GM12878 (cell line): Measurements from ENCODE around the gene LINGO1. TPM values are rescaled to one million over a fixed set of nuclear protein-coding genes. Genes with fewer than 3 reads are reported as not detected.

ENCODE experiments used
- ATAC-seq: fragments of 200-7000 bp; cut with Tn5 transposase; 3 replicates; pipeline ENCODE4 v1.9.1; 2020; ENCODE audit warnings: mild to moderate bottlenecking, moderate library complexity
- BruUV-seq: library from RNA; stranded (reverse); fragments of 400-500 nt; replicated peaks from 2 replicates; lab custom pipeline; 2021; lab: Mats Ljungman, UMichigan
- CTCF ChIA-PET: fragments of 300-600 bp; sonication (Branson Sonifier 250); formaldehyde crosslinking; extraction: SDS; loops from one replicate; lab custom pipeline; 2021; ENCODE audit warnings: inconsistent platforms; lab: Yijun Ruan, JAX
- POLR2A ChIA-PET: fragments of 350-600 bp; formaldehyde crosslinking; extraction: SDS; loops from one replicate; lab custom pipeline; 2021; ENCODE audit warnings: inconsistent platforms; lab: Charles Lee
- RAD21 ChIA-PET: fragments of 300-600 bp; sonication (Branson Sonifier 250); formaldehyde crosslinking; loops from one replicate; lab custom pipeline; 2023; ENCODE audit warnings: antibody characterized with exemption; ENCODE audit not compliant: unreplicated experiment; lab: Charles Lee
- SMC1A ChIA-PET: fragments of 300-600 bp; sonication (Branson Sonifier 250); formaldehyde crosslinking; loops from one replicate; lab custom pipeline; 2023; ENCODE audit not compliant: unreplicated experiment, uncharacterized antibody; lab: Charles Lee
- DNase-seq: peaks from one replicate; pipeline ENCODE4 v3.0.0-alpha.2; 2011; ENCODE audit warnings: low read depth, low spot score
- FAIRE-seq: peaks from 3 replicates; lab custom pipeline; 2011; peaks lifted over from hg19 to GRCh38; lab: Jason Lieb, UNC
- H2AFZ ChIP-seq: 2 replicates; pipeline ENCODE4 v1.6.0; 2011; ENCODE audit warnings: low read depth, low read length, control low read depth; ENCODE audit not compliant: control insufficient read depth
- H3K27ac ChIP-seq: 2 replicates; pipeline ENCODE4 v1.5.1; 2011; ENCODE audit warnings: control low read depth; ENCODE audit not compliant: control insufficient read depth, insufficient read depth
- H3K27me3 ChIP-seq, 2 experiments: replicated peaks in 1 of 2; 2 replicates each; pipeline versions ENCODE4 v1.6.0 to v1.6.1; 2011; ENCODE audit warnings: low read length in 1 of 2; ENCODE audit not compliant: control insufficient read depth in 2 of 2, insufficient read depth in 2 of 2
- H3K36me3 ChIP-seq, 2 experiments: 2 replicates each; pipeline ENCODE4 v1.5.1; 2011; ENCODE audit warnings: low read length in 1 of 2; ENCODE audit not compliant: control insufficient read depth in 2 of 2, insufficient read depth in 2 of 2
- H3K4me1 ChIP-seq: 2 replicates; pipeline ENCODE4 v1.6.1; 2011; ENCODE audit warnings: mild to moderate bottlenecking, low read length, moderate library complexity, mixed read lengths; ENCODE audit not compliant: control insufficient read depth, insufficient read depth
- H3K4me2 ChIP-seq: 2 replicates; pipeline ENCODE4 v1.6.0; 2011; ENCODE audit warnings: control low read depth; ENCODE audit not compliant: control insufficient read depth, insufficient read depth
- H3K4me3 ChIP-seq: fragments of 200-600 bp; sonication (generic); 2 replicates; pipeline ENCODE4 v1.5.1; 2016
- H3K79me2 ChIP-seq: 2 replicates; pipeline ENCODE4 v1.6.0; 2011; ENCODE audit warnings: low read length; ENCODE audit not compliant: control insufficient read depth, insufficient read depth
- H3K9ac ChIP-seq: 2 replicates; pipeline ENCODE4 v1.8.0; 2011; ENCODE audit warnings: low read length, control low read depth, mixed read lengths; ENCODE audit not compliant: control insufficient read depth, insufficient read depth
- H3K9me3 ChIP-seq: replicated peaks from 3 replicates; pipeline ENCODE4 v1.5.1; 2011; ENCODE audit warnings: mild to moderate bottlenecking, low read length; ENCODE audit not compliant: control insufficient read depth, insufficient read depth
- H4K20me1 ChIP-seq: 2 replicates; pipeline ENCODE4 v1.6.0; 2011; ENCODE audit not compliant: control insufficient read depth, insufficient read depth
- CREB1 ChIP-seq: IDR thresholded peaks from 2 replicates; pipeline ENCODE4 v1.6.1; 2012; ENCODE audit warnings: low read depth, mild to moderate bottlenecking, inconsistent platforms
- HDAC6 ChIP-seq: fragments of 200-600 bp; sonication (generic); IDR thresholded peaks from one replicate; pipeline ENCODE4 v1.8.0; 2017; ENCODE audit warnings: antibody characterized with exemption; ENCODE audit not compliant: unreplicated experiment
- IKZF1 ChIP-seq: fragments of 450-650 bp; conservative IDR thresholded peaks from 2 replicates; pipeline ENCODE4 v1.6.1; 2017; ENCODE audit warnings: antibody characterized with exemption, mild to moderate bottlenecking
- MTA2 ChIP-seq: fragments of 450-650 bp; IDR thresholded peaks from 2 replicates; pipeline ENCODE4 v1.6.1; 2016; ENCODE audit warnings: low read depth, mild to moderate bottlenecking, moderate library complexity
- PML ChIP-seq: IDR thresholded peaks from 2 replicates; pipeline ENCODE4 v1.6.1; 2012; ENCODE audit warnings: low read length, inconsistent platforms
- RAD21 ChIP-seq: IDR thresholded peaks from 2 replicates; pipeline ENCODE4 v1.6.1; 2011; ENCODE audit warnings: mild to moderate bottlenecking, low read depth, low read length, moderate library complexity; ENCODE audit not compliant: insufficient read depth
- RAD51 ChIP-seq: fragments of 450-650 bp; IDR thresholded peaks from 2 replicates; pipeline ENCODE4 v1.6.1; 2016; ENCODE audit warnings: moderate library complexity, mild to moderate bottlenecking, inconsistent platforms
- SREBF2 ChIP-seq: IDR thresholded peaks from 2 replicates; pipeline ENCODE4 v1.6.1; 2012; ENCODE audit warnings: mild to moderate bottlenecking, low read length
- WGBS: methylation state at CpG from one replicate; pipeline ENCODE4 v1.1.6; 2016; ENCODE audit warnings: low lambda C conversion rate; ENCODE audit not compliant: insufficient replicate concordance, insufficient coverage; ENCODE audit errors: missing lambda C conversion rate; 5-methylcytosine and 5-hydroxymethylcytosine counted together
- in situ Hi-C: fragments of 300-500 bp; cut with MboI; formaldehyde crosslinking; loops from 9 replicates; pipeline ENCODE4 v1.14.3; 2018; ENCODE audit warnings: mixed read lengths
- intact Hi-C: fragments of 100-400 bp; cut with micrococcal nuclease; formaldehyde crosslinking; loops from one replicate; pipeline ENCODE4 v1.14.2; 2022; ENCODE audit not compliant: unreplicated experiment
- polyA plus RNA-seq, 11 experiments: library from polyadenylated mRNA; depleted of rRNA in 4 of 11; unstranded in 6 of 11; stranded (reverse) in 5 of 11; fragments of >200 nt; fragmentation: Nextera tagmentation in 4 of 11; fragmentation: Illumina TruSeq in 1 of 11; extraction: Ambion mirVana in 4 of 11; extraction: Trizol in 1 of 11; gene quantifications; 1 replicate in 1 of 11; 2 replicates in 10 of 11; pipeline versions ENCODE4 v1.2.1 to v1.2.3, GENCODE V29; 2011 to 2016; ENCODE audit warnings: inconsistent platforms in 2 of 11, missing spikeins in 2 of 11, low read depth in 1 of 11
- total RNA-seq, 4 experiments: library from RNA; depleted of rRNA in 3 of 4; stranded (reverse); fragments of >200 nt in 3 of 4; fragmentation: Illumina TruSeq in 1 of 4; extraction: Trizol in 1 of 4; gene quantifications; 2 replicates each; pipeline versions ENCODE4 v1.2.1 to v1.2.3, GENCODE V29; 2013 to 2021
- TF ChIP-seq, protein P1 (sequence below): fragments of 450-650 bp; IDR thresholded peaks from 2 replicates; pipeline ENCODE4 v1.6.1; 2018; ENCODE audit warnings: borderline replicate concordance, mild to moderate bottlenecking; ENCODE audit not compliant: partially characterized antibody
- TF ChIP-seq, protein P2 (sequence below): IDR thresholded peaks from 2 replicates; pipeline ENCODE4 v1.6.1; 2012; ENCODE audit warnings: low read depth, low read length, improper control_type of control experiment
- TF ChIP-seq, protein P3 (sequence below): fragments of 450-650 bp; IDR thresholded peaks from 2 replicates; pipeline ENCODE4 v1.6.1; 2016; ENCODE audit warnings: mild to moderate bottlenecking
- TF ChIP-seq, protein P4 (sequence below): IDR thresholded peaks from 2 replicates; pipeline ENCODE4 v1.6.1; 2012; ENCODE audit warnings: low read depth, low read length, improper control_type of control experiment
- TF ChIP-seq, protein P5 (sequence below): fragments of 450-650 bp; IDR thresholded peaks from 2 replicates; pipeline ENCODE4 v1.6.1; 2017; ENCODE audit warnings: mild to moderate bottlenecking
- TF ChIP-seq, protein P6 (sequence below): fragments of 150-350 bp; IDR thresholded peaks from 2 replicates; pipeline ENCODE4 v1.6.1; 2016; ENCODE audit warnings: low read depth, low read length

LINGO1 gene
- total and polyA plus RNA-seq, 10 of the 15 experiments (the other 5 are each of a cell fraction or from before 2014, with no cell fraction given): 0.04 to 3.9 (median 0.17) TPM; not detected in 6

DNA sequence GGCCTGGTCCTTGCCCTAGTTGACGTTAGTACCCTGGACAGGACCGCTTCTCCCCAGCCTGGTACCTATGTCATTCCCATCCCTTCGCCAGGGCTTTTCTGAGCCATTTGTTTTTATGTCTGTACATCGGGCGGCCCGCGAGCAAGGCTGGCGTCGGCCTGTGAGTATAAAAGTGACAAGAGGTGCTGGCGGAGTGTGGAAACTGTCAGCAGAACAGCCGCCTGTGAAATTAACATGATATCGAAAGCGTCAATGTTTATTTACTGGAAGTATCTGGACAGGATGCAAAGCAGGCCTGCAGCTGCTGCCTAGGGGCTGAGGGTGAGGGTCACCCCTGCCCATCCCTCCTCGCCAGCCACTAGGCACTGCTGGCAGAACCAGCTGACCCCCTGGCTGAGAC lies 33.4 kb downstream of the LINGO1 start:
- WGBS: 82% methylated on average over 14 of the region's 14 CpGs
- Histone ChIP-seq H3K27me3 (no peaks in the 10 kb centered on the region; a peak in 1 of 4 replicates), H3K79me2 (no peaks in the 10 kb centered on the region), H3K36me3 (no peaks in the 10 kb centered on the region), H3K4me2 (no peak overlapping the region), H3K9ac (no peak overlapping the region), H4K20me1 (no peaks in the 10 kb centered on the region), H3K4me3 (no peak overlapping the region), H3K27ac (no peak overlapping the region), H2AFZ (peak overlapping the region; percentile 19; the same call in 1 of the 2 replicates), H3K9me3 (no peaks in the 10 kb centered on the region), H3K4me1 (no peaks in the 10 kb centered on the region)
- ATAC-seq: no peak
- ChIA-PET SMC1A (interaction anchor here (0.7 kb wide), 1 partner anchor 18 kb away, joined by 4 read pairs; no protein-coding TSS in a partner anchor), CTCF (interaction anchor here (0.9 to 1.0 kb wide), 2 partner anchors 18 to 497 kb away, joined by 3 to 4 read pairs; no protein-coding TSS in a partner anchor), POLR2A (no interaction called here), RAD21 (interaction anchor here (0.9 kb wide), 1 partner anchor 10 kb away, joined by 3 read pairs; no protein-coding TSS in a partner anchor)
- intact Hi-C loops: no loop called here
- FAIRE-seq: no peak
- no peak for DNase-seq
- in situ Hi-C loops: no loop called here
- no TSS peak for BruUV-seq
- TF ChIP-seq, protein P1, sequence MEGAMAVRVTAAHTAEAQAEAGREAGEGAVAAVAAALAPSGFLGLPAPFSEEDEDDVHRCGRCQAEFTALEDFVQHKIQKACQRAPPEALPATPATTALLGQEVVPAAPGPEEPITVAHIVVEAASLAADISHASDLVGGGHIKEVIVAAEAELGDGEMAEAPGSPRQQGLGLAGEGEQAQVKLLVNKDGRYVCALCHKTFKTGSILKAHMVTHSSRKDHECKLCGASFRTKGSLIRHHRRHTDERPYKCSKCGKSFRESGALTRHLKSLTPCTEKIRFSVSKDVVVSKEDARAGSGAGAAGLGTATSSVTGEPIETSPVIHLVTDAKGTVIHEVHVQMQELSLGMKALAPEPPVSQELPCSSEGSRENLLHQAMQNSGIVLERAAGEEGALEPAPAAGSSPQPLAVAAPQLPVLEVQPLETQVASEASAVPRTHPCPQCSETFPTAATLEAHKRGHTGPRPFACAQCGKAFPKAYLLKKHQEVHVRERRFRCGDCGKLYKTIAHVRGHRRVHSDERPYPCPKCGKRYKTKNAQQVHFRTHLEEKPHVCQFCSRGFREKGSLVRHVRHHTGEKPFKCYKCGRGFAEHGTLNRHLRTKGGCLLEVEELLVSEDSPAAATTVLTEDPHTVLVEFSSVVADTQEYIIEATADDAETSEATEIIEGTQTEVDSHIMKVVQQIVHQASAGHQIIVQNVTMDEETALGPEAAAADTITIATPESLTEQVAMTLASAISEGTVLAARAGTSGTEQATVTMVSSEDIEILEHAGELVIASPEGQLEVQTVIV: no peak
- TF ChIP-seq RAD51 (no peak), HDAC6 (no peak), IKZF1 (no peak), PML (no peak), SREBF2 (no peak), MTA2 (no peak), CREB1 (no peak), RAD21 (no peak)
- TF ChIP-seq, protein P2, sequence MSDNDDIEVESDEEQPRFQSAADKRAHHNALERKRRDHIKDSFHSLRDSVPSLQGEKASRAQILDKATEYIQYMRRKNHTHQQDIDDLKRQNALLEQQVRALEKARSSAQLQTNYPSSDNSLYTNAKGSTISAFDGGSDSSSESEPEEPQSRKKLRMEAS: no peak
- TF ChIP-seq, protein P3, sequence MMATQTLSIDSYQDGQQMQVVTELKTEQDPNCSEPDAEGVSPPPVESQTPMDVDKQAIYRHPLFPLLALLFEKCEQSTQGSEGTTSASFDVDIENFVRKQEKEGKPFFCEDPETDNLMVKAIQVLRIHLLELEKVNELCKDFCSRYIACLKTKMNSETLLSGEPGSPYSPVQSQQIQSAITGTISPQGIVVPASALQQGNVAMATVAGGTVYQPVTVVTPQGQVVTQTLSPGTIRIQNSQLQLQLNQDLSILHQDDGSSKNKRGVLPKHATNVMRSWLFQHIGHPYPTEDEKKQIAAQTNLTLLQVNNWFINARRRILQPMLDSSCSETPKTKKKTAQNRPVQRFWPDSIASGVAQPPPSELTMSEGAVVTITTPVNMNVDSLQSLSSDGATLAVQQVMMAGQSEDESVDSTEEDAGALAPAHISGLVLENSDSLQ: no peak
- TF ChIP-seq, protein P4, sequence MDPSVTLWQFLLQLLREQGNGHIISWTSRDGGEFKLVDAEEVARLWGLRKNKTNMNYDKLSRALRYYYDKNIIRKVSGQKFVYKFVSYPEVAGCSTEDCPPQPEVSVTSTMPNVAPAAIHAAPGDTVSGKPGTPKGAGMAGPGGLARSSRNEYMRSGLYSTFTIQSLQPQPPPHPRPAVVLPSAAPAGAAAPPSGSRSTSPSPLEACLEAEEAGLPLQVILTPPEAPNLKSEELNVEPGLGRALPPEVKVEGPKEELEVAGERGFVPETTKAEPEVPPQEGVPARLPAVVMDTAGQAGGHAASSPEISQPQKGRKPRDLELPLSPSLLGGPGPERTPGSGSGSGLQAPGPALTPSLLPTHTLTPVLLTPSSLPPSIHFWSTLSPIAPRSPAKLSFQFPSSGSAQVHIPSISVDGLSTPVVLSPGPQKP: no peak
- TF ChIP-seq, protein P5, sequence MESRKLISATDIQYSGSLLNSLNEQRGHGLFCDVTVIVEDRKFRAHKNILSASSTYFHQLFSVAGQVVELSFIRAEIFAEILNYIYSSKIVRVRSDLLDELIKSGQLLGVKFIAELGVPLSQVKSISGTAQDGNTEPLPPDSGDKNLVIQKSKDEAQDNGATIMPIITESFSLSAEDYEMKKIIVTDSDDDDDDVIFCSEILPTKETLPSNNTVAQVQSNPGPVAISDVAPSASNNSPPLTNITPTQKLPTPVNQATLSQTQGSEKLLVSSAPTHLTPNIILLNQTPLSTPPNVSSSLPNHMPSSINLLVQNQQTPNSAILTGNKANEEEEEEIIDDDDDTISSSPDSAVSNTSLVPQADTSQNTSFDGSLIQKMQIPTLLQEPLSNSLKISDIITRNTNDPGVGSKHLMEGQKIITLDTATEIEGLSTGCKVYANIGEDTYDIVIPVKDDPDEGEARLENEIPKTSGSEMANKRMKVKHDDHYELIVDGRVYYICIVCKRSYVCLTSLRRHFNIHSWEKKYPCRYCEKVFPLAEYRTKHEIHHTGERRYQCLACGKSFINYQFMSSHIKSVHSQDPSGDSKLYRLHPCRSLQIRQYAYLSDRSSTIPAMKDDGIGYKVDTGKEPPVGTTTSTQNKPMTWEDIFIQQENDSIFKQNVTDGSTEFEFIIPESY: no peak
- TF ChIP-seq, protein P6, sequence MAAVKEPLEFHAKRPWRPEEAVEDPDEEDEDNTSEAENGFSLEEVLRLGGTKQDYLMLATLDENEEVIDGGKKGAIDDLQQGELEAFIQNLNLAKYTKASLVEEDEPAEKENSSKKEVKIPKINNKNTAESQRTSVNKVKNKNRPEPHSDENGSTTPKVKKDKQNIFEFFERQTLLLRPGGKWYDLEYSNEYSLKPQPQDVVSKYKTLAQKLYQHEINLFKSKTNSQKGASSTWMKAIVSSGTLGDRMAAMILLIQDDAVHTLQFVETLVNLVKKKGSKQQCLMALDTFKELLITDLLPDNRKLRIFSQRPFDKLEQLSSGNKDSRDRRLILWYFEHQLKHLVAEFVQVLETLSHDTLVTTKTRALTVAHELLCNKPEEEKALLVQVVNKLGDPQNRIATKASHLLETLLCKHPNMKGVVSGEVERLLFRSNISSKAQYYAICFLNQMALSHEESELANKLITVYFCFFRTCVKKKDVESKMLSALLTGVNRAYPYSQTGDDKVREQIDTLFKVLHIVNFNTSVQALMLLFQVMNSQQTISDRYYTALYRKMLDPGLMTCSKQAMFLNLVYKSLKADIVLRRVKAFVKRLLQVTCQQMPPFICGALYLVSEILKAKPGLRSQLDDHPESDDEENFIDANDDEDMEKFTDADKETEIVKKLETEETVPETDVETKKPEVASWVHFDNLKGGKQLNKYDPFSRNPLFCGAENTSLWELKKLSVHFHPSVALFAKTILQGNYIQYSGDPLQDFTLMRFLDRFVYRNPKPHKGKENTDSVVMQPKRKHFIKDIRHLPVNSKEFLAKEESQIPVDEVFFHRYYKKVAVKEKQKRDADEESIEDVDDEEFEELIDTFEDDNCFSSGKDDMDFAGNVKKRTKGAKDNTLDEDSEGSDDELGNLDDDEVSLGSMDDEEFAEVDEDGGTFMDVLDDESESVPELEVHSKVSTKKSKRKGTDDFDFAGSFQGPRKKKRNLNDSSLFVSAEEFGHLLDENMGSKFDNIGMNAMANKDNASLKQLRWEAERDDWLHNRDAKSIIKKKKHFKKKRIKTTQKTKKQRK: no peak
